Right hindlimb (tissue), 1 donor: ENCODE measurements around the gene OR2T8.

Experiments
- DNase-seq: peaks from one replicate; pipeline ENCODE4 v3.0.0-alpha.2; 2018

OR2T8 gene

GRCh38 chr1:247919952-247920351 lies at the start of gene OR2T8:
Gene OR2T8, plus strand, starts transcription at chr1:247920252. Its CDS starts 766 bp downstream, at chr1:247921018.
- DNase-seq, result no peak

- no peak for DNase-seq
These were observed 36.7 kb upstream of the OR2T8 start for GRCh38 chr1:247883346-247883745.

- DNase-seq, result no peak
These were observed 35.1 kb upstream of the OR2T8 start for GRCh38 chr1:247884797-247885413.

- no peak for DNase-seq
These were observed 24.9 kb upstream of the OR2T8 start, which contains the start of gene OR2W3 for GRCh38 chr1:247895163-247895637. Gene OR2W3, plus strand, starts transcription at chr1:247895587. Its CDS starts 0 bp downstream, at chr1:247895587.

GRCh38 chr1:247895976-247896375 lies 24.1 kb upstream of the OR2T8 start:
- no peak for DNase-seq

GRCh38 chr1:247904122-247904521 lies 15.9 kb upstream of the OR2T8 start:
- no peak for DNase-seq

GRCh38 chr1:247905181-247905580 lies 14.9 kb upstream of the OR2T8 start:
- no peak for DNase-seq

- no peak for DNase-seq
These were observed 14.0 kb upstream of the OR2T8 start for GRCh38 chr1:247905910-247906503.

GRCh38 chr1:247906504-247907047 lies 13.5 kb upstream of the OR2T8 start:
- no peak for DNase-seq

GRCh38 chr1:247908766-247909165 lies 11.3 kb upstream of the OR2T8 start:
- no peak for DNase-seq

GRCh38 chr1:247913786-247914185 lies 6.3 kb upstream of the OR2T8 start:
- no peak for DNase-seq

- no peak for DNase-seq
These were observed 5.0 kb upstream of the OR2T8 start for GRCh38 chr1:247914941-247915662.

GRCh38 chr1:247923941-247924340 lies 3.9 kb downstream of the OR2T8 start:
- DNase-seq, result no peak

- DNase-seq, result no peak
These were observed 4.8 kb downstream of the OR2T8 start, which contains the start of gene OR2AJ1 for GRCh38 chr1:247924868-247925267. Gene OR2AJ1, plus strand, starts transcription at chr1:247924889. Its CDS starts 8,880 bp downstream, at chr1:247933769.

- DNase-seq, result no peak
These were observed 13.9 kb downstream of the OR2T8 start for GRCh38 chr1:247933989-247934388.

- DNase-seq, result no peak
These were observed 15.7 kb downstream of the OR2T8 start for GRCh38 chr1:247935781-247936180.

GRCh38 chr1:247936415-247936814 lies 16.4 kb downstream of the OR2T8 start:
- DNase-seq, result no peak

- DNase-seq, result peak; percentile 57
These were observed 17.1 kb downstream of the OR2T8 start for GRCh38 chr1:247936965-247937734.

- no peak for DNase-seq
These were observed 22.6 kb downstream of the OR2T8 start for GRCh38 chr1:247942624-247943023.

- DNase-seq, result no peak
These were observed 28.5 kb downstream of the OR2T8 start, which contains the start of gene OR2L8 for GRCh38 chr1:247948558-247948957. Gene OR2L8, plus strand, starts transcription at chr1:247948858. Its CDS starts 0 bp downstream, at chr1:247948858.

- no peak for DNase-seq
These were observed 33.4 kb downstream of the OR2T8 start for GRCh38 chr1:247953408-247953807.

- no peak for DNase-seq
These were observed 41.7 kb downstream of the OR2T8 start for GRCh38 chr1:247961791-247962190.
